HG03039 (cell line): Measurements from ENCODE around the gene DCAF8.
"Not testable (repeated sequence)": the region's sequence is repeated elsewhere in the genome, so short reads cannot be mapped to it uniquely, and the experiment has no call there.

Source experiments
- ATAC-seq: cut with Tn5 transposase; IDR thresholded peaks from one replicate; pipeline ENCODE4 v1.9.1; 2021; ENCODE audit warnings: mild to moderate bottlenecking, moderate library complexity; ENCODE audit not compliant: unreplicated experiment

Gene DCAF8

DNA sequence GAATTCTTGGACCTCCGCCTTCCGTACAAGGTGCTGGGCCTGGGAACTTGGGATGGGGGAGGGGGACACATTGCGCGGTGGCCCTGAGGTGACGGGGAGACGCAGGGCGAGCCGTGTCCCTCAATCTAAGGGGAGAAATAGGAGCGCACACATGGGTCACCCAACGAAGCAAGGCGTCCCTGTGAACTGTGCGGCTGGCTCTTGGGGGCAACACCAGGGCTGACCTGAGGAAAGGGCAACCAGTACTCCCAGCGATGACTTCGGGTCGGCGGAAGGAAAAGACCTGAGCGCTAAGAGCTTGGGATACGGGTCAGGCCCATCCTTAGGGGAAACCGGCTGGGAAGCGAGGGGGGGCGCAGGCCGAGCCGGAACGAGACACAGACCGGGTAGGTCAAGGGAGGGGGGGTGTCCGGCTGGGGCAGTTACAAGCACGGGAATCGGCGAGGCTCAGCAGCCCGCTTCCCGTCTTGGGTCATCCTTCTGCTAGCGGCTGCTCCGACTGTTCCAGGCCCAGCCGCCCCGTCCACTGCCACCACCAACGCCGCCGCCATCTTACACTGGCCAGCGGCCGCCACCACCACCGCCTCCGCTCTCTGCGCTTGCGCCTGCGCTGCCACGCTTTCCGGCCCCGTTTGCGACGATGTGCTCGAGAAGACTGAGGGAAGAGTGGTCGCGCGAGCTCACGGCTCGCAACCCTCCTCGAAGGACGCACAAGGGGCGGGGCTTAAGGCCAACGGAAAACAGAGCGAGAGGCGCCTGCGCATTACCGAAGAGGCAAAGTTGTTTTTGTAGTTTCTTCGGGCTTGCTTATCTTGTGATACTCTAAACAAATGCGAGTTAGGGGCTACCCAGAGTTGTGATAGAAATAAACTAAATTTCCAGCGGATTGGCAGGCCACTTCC, at the start of gene DCAF8:
Gene DCAF8, minus strand, starts transcription at position 657 of the 902 bp plus-strand sequence. CDS start 18,541 bp downstream, outside the sequence.
- ATAC-seq = peak; percentile 84

DNA sequence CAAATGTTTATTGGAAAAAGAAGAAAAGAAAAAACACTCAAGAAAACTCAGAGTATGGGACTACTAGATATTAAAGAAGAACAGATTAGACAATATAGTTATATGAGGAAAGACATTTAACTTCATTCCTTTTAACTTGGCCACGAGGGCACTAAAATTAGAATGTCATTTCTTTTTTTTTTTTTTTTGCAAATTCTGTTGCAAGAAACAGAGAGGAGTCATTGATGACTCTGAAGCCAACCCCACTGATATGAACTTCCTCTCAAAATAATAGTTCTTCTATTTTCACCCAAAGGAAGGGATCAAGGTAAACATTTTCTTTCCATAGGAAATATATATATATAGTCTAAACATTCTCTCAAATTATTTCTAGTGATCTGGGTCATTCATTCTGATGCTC, 47.2 kb upstream of the DCAF8 start:
- ATAC-seq = no peak

DNA sequence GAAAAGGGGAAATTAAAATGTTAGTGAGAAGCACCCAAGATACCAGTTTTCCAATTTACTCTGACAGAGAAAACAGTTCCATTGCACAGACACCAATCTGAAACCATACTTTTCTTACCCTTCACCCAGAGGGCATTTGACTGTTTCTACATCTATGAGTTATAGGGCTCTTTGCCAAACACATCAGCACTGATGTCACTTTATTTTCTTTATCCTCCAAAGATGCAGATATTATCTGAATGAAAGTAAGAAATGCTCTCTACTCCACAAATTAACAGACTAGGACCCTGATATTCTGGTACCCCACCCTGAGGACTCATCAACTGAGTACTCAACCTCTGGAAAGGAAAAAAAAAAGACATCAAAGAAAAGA, 46.8 kb upstream of the DCAF8 start:
- no peak for ATAC-seq

DNA sequence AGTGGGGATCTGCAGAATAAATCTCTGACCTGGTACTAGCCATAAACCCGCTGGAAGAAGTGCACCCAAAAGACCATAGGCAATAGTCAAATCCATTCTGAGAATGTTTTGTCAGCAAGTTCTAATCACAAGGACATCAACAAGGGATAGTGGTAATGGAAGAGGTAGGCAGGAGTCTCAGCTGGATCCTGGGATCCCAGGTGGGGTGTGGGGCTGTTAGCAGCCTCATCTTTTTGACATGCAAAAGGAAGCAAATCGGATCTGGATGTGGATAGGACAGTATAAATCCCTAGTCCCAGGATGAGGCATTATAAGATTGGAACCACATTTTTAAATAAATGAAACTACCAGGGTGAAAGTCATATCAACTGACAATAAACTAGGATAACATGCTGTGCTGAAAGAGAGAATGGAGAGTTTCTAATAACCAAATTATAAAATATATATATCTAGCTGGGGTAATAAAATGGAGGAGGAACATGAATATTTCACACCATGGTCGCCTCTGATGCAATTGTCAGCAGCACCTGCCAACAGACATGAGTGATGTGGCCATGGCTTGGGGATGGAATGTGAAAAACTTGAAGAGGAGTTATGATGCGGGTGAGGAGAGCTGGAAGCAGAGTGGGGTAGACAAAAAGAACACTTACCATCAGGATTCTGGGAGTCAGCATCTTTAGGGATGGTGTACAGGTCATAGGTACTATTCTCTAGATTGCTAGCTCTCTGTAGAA, 46.3 kb upstream of the DCAF8 start:
- no peak for ATAC-seq

DNA sequence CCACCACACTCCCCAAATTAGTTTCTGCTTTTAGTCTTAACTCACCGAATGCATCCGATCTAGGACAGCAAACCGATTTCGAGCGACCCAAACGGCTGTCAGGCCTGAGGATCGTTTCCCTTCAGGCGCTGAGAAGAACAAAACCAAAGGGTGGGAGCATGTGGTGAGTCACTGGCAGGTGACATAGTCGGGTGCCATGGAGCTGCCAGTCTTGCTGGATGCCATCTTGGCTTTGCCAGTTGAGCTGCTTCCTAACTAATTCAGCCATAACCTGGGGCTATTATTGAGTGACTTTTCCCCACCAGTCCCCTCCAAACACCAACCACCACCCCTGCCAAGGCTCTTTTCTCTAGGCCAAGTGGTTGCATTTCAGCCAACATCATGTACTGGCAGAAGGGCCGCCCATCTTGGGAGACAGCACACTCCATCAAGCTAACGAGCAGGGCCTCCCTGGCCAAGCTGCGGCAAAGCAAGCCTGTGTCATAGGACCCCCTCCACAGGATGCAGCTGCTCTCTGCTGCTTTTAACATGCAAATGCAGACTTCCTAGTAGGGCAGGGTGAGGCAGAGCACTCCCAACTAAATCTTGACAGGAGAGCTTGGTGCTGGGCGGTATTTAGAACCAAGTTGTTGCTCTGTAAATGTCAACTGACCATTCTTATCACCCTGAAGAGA, 44.9 kb upstream of the DCAF8 start:
- ATAC-seq = no peak

DNA sequence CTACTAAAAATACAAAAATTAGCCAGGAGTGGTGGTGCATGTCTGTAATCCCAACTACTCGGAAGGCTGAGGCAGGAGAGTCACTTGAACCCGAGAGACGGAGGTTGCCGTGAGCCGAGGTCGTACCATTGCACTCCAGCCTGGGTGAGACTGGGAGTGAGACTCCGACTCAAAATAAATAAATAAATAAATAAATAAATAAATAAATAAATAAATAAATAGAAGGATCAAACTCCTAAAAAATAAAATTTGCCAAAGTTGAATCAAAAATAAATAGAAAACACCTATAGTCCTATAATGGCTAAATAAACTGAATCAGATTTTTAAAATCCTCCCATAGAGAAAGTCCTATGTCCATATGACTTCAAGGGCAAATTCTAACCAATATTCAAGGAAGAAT, 37.8 kb upstream of the DCAF8 start:
- no peak for ATAC-seq

DNA sequence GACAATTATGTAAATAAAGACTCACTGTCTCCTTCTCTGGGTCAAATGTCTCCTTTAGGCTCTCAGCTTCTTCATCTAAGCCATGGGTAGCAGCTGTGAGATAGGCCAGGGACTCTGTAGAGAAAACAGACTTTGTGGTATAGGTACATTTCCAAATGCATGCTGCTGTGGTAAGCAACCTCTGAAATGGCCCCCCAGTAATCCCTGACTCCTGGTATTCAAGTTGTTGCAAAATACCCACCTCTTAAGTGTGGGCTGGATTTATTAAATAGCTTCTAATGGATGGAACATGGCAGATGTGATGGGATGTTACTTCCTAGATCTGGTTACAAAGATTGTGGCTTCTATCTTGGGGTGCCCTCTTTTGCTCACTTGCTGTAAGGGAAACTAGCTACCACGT, 33.7 kb upstream of the DCAF8 start:
- no peak for ATAC-seq

DNA sequence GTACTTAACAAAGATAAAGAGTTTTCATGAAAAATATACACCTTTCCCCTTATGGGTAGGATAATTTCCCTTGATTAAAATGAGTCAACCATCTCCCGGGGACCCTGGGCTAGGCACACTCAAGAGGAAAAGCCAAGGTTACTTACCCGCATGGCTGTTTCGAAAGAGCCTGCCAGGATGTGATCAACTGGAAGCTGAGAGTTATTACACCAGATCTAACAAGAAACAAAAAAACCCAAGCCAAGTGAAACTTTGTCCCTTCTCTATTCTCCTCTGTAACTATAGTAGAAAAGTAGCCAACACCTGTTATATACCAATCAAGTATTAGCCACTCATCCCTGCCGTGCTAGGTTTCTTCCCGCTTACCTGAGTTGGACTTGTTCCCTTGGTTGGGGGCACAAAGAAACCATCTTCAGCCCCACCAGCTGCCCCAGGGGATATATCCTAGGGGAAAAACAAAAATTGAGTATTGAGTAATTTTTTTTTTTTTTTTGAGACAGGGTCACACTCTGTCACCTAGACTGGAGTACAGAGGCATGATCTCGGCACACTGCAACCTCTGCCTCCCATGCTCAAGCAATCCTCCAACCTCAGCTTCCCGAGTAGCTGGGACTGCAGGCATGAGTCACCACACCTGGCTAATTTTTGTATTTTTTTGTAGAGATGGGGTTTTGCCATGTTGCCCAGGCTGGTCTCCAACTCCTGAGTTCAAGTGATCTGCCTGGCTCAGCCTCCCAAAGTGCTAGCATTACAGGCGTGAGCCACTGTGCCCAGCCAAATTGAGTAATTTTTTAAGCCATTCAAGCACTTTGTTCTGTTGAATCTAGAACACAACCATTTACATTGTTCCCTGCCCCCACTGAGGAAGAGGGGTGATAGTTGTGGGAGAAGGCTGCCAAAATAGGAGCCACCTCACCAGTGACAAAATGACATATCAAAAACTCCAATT, 30.9 kb upstream of the DCAF8 start:
- no peak for ATAC-seq

DNA sequence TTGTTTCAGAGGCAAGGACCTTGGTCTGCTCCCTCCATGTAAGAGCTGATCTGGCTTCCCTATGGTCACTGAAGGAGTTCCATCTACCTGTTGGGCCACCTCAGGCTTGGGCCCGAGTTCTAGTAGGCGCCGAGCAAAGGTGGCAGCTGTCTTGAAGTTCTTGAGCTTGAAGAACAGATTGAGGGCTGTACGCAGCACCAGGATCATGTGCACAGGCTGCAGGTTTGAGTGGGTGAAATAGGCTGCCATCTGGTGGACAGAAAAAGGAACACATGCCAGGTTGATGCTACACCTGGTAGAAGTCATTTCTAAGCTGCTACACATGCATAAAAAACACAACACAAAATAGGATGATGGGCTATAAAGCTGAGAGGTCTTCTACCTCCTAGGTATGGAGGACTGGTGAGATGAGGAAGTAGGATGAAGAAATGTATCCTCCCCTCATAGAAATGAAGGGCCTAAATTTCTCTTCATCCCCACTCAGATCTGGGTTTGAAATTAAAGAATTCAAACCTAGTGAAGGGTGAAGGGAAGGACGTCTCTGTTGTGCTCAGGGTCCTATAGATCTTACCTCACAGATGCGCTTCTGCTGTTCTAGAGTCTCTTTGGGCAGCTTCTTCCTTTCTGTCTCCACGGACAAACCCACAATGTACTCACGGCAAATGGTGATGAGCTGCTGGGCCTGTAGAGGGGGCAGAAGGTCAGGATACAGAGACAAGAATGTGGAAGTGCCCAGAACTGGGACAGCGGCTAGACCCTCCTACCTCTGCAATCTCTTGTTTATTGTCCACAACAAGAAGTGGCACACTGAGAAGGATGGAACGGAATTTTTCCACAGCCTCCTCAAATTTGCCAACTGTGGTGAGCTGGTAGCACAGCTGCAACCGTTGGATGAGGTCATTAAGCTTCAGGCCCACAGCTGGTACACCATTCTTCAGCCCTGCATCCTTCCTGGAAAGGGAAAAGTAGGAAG, 29.2 kb upstream of the DCAF8 start:
- peak; percentile 54 for ATAC-seq

DNA sequence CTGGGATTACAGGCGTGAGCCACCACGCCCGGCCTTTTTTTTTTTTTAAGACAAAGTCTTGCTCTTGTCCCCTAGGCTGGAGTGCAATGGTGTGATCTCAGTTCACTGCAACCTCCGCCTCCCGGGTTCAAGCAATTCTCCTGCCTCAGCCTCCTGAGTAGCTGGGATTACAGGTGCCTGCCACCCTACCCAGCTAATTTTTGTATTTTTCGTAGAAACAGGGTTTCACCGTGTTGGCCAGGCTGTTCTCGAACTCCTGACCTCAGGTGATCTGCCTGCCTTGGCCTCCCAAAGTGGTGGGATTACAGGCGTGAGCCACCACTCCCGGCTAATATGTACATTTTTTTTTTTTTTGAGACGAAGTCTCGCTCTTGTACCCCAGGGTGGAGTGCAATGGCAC, 25.4 kb upstream of the DCAF8 start:
- ATAC-seq = not testable (repeated sequence)

DNA sequence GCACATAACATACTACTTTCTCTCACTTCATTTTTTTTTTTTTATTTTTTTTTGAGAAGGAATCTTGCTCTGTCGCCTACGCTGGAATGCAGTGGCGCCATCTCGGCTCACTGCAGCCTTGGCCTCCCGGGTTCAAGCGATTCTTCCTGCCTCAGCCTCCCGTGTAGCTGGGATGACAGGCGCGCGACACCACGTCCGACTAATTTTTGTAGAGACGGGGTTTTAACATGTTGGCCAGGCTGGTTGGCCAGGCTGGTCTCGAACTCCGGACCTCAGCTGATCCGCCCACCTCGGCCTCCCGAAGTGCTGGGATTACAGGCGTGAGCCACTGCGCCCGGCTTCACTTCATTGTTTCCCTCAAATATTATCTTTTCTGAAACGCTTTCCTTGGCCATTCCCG, 23.2 kb upstream of the DCAF8 start:
- ATAC-seq = no peak

DNA sequence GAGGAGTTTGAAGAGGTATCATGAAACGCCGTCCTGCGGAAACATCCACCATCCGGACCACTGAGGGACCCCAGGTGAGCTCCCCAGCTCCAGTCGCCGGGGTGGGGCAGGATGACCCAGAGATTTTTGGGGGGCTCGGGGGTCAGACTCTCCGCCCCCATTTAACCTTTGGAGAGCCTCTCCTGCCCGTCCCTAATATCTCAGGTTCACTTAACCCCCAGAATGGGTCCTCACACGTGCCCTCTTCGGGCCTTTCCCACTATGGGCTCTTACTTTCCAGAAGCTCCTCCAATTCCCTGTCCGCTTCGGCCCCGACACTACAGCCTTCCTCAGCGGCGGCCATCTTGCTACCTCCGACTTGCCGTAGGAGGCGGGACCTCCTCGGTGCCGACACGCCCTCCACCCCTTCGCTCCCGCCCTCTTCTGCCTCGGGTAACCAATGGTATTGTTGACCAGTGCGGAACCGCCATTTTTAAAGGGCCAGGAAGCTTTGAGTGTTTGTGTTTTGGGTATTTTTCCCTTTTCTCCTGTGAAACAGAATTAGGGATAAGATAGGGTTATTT, 22.5 kb upstream of the DCAF8 start, which contains the start of gene PEX19:
Gene PEX19, minus strand, starts transcription at position 352 of the 563 bp plus-strand sequence. Its CDS starts 9 bp downstream, at position 343.
- peak; percentile 87 for ATAC-seq

DNA sequence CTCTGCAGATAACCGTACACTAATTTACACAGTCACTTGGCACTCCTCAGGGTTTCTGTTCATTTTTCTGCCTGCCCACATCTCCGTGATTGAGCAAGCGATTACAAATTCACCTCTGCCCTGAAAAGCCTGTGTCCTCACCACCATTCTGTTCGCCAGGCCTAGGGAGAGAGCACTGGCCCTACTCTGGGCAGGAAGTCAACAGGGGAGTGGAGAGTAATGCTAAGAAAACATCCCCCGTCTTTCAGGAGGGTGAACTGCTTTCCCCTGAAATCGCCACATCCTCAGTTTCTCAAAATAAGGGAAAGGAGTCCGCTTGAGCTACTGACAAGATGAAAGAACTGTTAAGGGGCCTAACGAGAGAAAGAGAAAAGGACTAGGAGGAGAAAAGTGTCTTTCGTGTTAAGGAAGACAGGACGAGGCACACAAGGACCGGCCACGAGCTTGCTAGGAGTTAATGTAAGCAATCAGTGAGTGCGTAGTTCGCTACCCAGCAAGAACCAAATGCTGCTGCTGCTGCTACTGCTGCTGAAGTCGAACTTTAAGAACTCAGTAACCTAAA, 22.0 kb upstream of the DCAF8 start:
- ATAC-seq = peak; percentile 6

DNA sequence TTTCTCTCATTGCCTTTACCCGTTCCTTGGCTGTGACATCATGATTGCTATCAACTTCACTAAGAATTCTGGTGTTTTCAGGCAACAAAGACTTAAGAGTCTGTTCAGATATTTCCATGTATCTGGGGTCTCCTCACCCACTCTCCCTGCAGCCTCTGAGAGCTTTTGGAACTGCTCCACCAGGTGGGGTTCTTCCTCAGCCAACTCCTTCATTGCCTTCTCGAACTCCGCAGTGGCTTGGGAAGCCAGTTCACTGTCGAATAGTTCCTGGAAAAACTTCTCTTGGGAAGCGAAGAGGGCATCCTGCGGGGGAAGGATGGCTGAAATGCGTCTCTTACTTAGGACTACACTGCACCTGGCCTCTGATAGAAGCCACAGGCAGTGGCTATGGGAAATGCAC, 20.5 kb upstream of the DCAF8 start:
- no peak for ATAC-seq

DNA sequence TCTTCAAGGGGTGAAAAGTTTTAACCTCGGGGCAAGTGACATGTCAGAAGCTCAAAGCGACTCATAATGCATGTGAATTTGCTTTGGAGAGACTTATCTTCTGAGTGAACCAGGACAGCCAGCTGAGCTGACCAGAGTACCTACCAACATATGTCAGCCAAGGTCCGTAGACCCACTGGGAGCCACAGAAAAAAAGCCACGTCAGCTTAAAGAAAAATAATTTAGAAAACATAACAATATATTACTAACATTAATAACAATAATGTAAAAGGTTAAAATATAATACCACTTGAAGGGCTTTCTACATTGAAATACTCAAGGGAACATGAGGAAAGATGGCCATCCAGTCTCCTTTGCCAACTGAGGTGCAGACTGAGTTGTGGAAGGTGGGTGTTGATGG, 15.6 kb upstream of the DCAF8 start:
- no peak for ATAC-seq

DNA sequence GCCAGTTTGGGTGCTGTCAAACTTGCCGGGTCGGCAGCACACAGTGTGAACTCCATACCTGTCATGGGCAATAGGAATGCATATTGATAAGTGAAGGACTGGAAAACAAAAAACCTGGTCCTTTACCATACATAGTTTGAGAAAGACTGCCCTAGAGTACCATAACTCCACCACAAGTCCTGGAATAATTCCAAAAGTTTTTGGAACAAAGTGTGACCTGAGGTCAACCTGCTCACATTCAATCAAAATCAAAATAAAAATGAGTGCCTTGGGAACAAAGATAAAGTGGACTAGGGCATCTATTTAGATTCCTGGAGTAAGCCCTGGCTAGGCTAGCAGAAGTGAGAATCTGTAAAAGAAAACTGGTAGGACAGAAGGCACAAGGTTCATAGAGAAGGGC, 15.0 kb upstream of the DCAF8 start:
- no peak for ATAC-seq

DNA sequence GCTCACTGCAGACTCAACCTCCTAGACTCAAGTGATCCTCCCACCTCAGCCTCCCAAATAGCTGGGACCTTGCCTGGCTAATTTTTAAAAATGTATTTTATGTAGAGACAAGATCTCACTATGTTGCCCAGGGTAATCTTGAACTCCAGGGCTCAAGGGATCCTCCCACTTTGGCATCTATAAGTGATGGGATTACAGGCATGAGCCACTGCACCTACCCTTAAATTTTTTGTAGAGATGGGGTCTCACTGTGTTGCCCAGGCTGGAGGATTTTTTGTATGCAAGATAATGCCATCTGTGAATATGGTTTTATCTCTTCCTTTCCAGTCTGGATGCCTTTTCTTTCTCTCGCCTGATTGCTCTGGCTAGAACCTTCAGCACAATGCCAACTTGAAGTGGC, 8.7 kb upstream of the DCAF8 start:
- no peak for ATAC-seq

DNA sequence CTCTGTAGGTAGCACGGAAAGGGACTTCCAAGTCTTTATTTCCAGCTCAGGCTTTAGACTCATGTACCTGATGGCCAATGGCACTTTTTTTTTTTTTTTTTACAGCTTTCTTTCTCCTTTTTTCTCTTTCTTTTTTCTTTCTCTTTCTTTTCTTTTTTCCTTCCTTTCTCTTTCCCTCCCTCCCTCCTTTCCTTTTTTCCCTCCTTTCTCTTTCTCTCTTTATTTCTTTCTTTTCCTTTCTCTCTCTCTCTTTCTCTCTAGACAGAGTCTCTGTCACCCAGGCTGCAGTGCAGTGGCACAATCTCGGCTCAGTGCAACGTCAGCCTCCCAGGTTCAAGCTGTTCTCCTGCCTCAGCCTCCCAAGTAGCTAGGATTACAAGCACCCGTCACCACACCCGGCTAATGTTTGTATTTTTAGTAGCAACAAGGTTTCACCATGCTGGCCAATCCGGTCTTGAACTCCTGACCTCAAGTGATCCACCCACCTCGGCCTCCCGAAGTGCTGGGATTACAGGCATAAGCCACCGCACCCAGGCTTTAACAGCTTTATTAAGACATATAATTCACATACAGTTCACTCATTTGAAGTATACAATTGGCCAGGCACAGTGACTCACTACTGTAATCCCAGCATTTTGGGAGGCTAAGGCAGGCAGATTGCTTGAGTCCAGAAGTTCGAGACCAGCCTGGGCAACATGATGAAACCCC, 5.1 kb upstream of the DCAF8 start:
- no peak for ATAC-seq
